Ecto neural progenitor cell (in vitro differentiated cells): ENCODE data around the gene TSPAN17.
"Not testable (repeated sequence)": the region's sequence is repeated elsewhere in the genome, so short reads cannot be mapped to it uniquely, and the experiment has no call there.

ENCODE experiments used
- DNase-seq: peaks from one replicate; pipeline ENCODE4 v3.0.0-alpha.2; 2018; ENCODE audit warnings: low spot score

The TSPAN17 gene

DNA sequence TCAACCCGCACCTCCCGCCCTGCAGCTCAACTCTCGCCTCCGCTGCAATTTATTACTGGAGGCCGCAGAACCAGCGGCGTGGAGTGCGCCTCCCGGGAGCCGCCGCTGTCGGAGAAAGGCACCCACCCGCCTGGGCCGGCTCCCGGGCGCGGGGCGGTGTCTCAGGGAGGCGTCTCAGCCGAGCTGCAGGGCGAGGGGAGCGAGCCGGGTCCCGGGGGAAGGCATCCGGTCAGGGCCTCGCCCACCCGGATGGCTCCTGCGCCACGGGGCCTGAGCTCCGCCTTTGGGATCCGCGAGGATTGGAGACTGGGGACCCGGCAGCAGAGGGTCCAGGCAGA lies 32.9 kb downstream of the TSPAN17 start:
- no peak for DNase-seq

GRCh38 chr5:176682016-176682531 lies 34.8 kb downstream of the TSPAN17 start:
- DNase-seq: no peak

- no peak for DNase-seq
Measured at GRCh38 chr5:176685010-176685409, 37.7 kb downstream of the TSPAN17 start.

DNA sequence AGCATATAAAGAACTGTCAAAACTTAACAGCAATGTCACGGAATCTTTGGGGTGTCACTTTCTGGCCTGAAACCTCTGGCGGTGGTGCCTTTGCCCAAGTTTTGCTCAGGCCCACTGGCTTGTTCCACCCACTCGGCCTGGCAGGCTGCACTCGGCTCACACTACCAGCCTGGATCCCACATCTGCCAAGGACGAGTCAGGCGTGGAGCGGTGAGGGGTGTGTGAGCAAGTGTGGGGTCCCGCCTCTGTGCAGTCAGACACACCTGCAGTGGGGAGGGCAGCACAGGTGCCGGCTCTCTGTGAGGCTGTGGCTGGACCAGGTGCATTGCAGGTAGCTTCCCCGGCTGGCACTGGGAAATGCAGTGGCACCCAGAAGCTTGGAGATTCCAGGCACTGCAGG lies 40.0 kb downstream of the TSPAN17 start:
- DNase-seq: no peak

DNA sequence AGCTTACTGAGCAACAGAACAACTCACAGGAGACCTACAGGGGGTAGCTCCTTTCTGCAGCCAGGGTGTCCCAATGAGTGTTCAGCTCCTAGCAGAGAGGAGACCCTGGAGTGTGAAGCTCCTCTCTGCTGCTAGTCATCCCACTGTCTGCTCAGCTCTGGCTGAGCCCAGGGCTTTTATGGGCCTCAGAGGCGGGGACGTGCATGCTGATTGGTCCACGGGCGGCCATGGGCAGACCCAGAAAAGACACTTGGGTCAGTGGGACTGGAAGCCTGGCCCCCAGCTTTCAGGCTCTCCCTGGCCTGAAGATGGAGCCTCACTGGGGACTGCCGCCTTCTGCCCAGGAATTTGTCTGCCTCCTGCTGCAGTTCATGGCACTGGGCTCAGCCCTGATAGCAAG lies 40.6 kb downstream of the TSPAN17 start:
- peak; percentile 87 for DNase-seq

GRCh38 chr5:176690911-176691310 lies 43.6 kb downstream of the TSPAN17 start:
- no peak for DNase-seq

GRCh38 chr5:176691524-176691923 lies 44.2 kb downstream of the TSPAN17 start:
- no peak for DNase-seq

DNA sequence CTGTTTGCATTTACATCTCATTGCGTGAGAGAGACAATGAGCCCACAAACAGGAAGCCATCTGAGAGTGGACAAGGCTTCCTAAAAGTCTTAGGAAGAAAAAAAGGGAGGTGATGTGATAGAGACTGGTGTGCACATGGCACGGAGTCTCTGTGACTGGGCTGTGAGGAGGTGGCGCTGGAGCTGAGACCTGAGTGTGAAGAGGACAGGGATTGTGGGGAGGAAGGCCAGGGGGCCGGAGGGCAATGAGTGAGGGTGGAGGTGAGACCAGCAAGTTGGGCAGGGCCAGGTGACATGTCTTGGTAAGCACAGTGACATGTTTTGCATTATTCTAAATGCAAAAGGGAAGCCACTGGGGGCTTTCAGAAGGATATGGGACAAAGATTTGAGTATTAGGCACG lies 45.0 kb downstream of the TSPAN17 start:
- DNase-seq: no peak

- DNase-seq: no peak
Measured at GRCh38 chr5:176692839-176693476, 45.7 kb downstream of the TSPAN17 start.

DNA sequence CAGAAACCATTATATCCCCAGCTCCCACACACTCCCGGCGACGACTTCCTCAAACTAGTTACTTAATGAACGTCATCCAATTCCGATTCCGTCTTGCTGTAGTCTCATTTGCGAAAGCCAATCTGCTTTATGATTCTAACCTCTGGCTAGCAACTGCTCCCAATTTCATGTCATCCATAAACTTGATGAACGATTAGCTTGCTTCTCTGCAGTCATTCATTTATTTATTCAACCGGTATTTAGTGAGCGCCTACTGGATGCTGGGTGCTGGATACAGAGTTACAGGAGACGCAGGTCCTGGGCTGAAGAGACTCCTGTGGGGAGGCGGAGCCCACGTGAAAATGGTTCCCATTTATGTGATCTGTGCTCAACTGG lies 46.2 kb downstream of the TSPAN17 start:
- no peak for DNase-seq

GRCh38 chr5:176694146-176694545 lies 46.9 kb downstream of the TSPAN17 start:
- DNase-seq: no peak

DNA sequence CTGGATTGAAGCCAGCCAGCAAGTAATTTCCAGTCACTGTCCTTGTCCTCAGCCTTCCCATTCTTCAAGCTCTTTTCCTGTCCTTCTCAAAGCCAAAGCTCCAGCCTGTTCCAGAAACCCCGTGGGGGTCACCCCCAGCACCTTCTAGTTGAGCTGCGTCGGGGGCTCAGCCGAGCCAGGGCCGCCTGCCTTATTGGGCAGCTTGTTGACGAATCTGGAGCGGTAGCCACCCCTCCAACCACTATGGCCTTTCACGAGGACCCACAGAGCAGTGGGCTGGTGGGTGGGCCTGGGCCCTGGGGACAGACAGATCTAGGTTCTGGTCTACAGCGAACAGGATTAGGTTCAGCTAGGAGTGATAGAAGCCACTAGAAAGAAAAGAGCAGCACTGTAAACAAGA lies 47.3 kb downstream of the TSPAN17 start:
- DNase-seq: no peak

- no peak for DNase-seq
Measured at GRCh38 chr5:176695073-176695472, 47.8 kb downstream of the TSPAN17 start.

- DNase-seq: no peak
Measured at GRCh38 chr5:176697267-176697933, 50.1 kb downstream of the TSPAN17 start.

GRCh38 chr5:176697934-176698538 lies 50.8 kb downstream of the TSPAN17 start:
- DNase-seq: no peak

- DNase-seq: not testable (repeated sequence)
Measured at GRCh38 chr5:176699446-176699845, 52.2 kb downstream of the TSPAN17 start.

DNA sequence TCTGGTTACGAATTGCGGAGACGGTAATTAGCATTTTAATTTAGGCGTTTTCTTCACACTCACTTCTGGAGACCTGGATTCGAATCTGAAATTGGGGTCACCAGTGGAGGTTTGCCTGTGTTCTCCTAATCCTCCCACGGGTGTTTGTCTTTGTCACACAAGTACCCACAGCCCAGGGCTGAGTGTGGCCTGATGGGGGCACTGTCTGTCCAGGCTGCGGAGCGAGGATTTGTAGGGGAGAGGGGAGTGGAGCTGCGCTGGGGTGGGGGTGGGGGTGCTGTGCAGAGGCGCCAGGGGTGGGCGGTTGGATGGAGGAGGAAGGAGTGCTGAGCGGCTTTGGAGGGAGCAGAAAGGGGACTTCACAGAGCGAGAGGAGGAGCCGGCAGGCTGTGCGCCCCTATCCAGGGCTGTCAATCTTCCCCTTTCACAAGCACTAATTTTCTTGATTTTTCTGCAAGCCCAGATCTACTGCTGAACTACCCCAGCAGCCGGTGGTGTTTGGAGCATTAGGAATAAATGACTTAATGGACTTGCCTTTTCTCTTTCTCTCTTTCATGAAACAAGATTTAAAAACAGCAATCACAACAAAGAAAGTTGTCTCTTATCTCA lies 53.1 kb downstream of the TSPAN17 start:
- peak; percentile 75 for DNase-seq

- DNase-seq: no peak
Measured at GRCh38 chr5:176702671-176703641, 55.7 kb downstream of the TSPAN17 start.

GRCh38 chr5:176703857-176704256 lies 56.6 kb downstream of the TSPAN17 start:
- no peak for DNase-seq

DNA sequence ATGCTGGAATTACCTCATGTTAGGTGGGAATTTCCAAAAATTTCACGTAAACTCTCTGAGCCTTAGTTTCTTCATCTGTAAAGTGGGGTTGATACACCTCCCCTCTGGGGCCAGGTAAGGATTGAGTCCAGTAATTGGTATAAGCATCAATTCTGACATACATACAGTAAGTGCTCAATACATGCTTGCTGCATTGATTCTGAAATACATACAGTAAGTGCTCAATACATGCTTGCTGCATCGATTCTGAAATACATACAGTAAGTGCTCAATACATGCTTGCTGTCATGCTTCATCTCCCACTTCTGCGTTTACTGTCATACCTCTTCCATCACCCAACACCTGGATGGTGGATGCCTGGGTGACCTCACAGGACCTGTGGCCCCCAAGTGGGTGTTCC lies 57.1 kb downstream of the TSPAN17 start:
- no peak for DNase-seq

- no peak for DNase-seq
Measured at GRCh38 chr5:176704817-176705216, 57.5 kb downstream of the TSPAN17 start.
